Dermis microvascular lymphatic vessel endothelial cell (primary cell): ENCODE measurements around the gene NRROS. TPM values are rescaled to one million over a fixed set of nuclear protein-coding genes. Genes with fewer than 3 reads are reported as not detected.
A peak's percentile ranks its signal among the peaks of the same experiment; 100 is the strongest.

Experiments used
- DNase-seq, 2 donors: peaks; one replicate each; pipeline versions ENCODE4 v3.0.0 to v3.0.0-alpha.2; 2010; ENCODE audit warnings: low read depth in 2 of 2
- total RNA-seq: library from RNA; depleted of rRNA; stranded (reverse); fragments of >200 nt; gene quantifications from 2 replicates; pipeline ENCODE4 v1.2.1, GENCODE V29; 2014

The NRROS gene
- total RNA-seq, 1 donor from 2014 or later: 6.3 TPM

GRCh38 chr3:196645897-196646665, 6.6 kb downstream of the NRROS start:
- no peak for DNase-seq

GRCh38 chr3:196646666-196647216, 7.2 kb downstream of the NRROS start:
- no peak for DNase-seq

GRCh38 chr3:196650740-196651311, 11.3 kb downstream of the NRROS start:
- DNase-seq: peak; percentile 87 to 98

GRCh38 chr3:196651819-196652218, 12.3 kb downstream of the NRROS start:
- DNase-seq: no peak

GRCh38 chr3:196652961-196653795, 13.7 kb downstream of the NRROS start:
- DNase-seq: no peak

GRCh38 chr3:196654006-196654734, 14.7 kb downstream of the NRROS start:
- DNase-seq: no peak

GRCh38 chr3:196654735-196655090, 15.2 kb downstream of the NRROS start:
- no peak for DNase-seq

GRCh38 chr3:196655496-196655895, 16.0 kb downstream of the NRROS start:
- DNase-seq: no peak

GRCh38 chr3:196656213-196656612, 16.7 kb downstream of the NRROS start:
- DNase-seq: no peak

- DNase-seq: no peak
Observed at GRCh38 chr3:196659901-196660351, 20.4 kb downstream of the NRROS start.

GRCh38 chr3:196660381-196661166, 21.1 kb downstream of the NRROS start:
- DNase-seq: no peak

- no peak for DNase-seq
Observed at GRCh38 chr3:196661400-196661799, 21.9 kb downstream of the NRROS start.

GRCh38 chr3:196662033-196662432, 22.5 kb downstream of the NRROS start:
- DNase-seq: no peak

- DNase-seq: no peak
Observed at GRCh38 chr3:196662711-196663571, 23.4 kb downstream of the NRROS start.

- DNase-seq: no peak
Observed at GRCh38 chr3:196666001-196666867, 26.7 kb downstream of the NRROS start.

GRCh38 chr3:196667056-196667825, 27.7 kb downstream of the NRROS start:
- no peak for DNase-seq

- DNase-seq: peak; percentile 37 to 47
Observed at GRCh38 chr3:196670339-196670738, 30.8 kb downstream of the NRROS start.

- no peak for DNase-seq
Observed at GRCh38 chr3:196673632-196674031, 34.1 kb downstream of the NRROS start.
